Glutamatergic neuron (in vitro differentiated cells): Measurements from ENCODE around the gene GSTO2. TPM values are rescaled to one million over a fixed set of nuclear protein-coding genes. Genes with fewer than 3 reads are reported as not detected.

Source experiments
- DNase-seq: peaks from one replicate; pipeline ENCODE4 v3.0.0; 2022
- H3K27ac Mint-ChIP-seq: one replicate; pipeline ENCODE4 v1.8.0; 2020; ENCODE audit warnings: mild to moderate bottlenecking, mixed read lengths, inconsistent platforms; ENCODE audit not compliant: unreplicated experiment
- H3K27me3 Mint-ChIP-seq: one replicate; pipeline ENCODE4 v1.8.0; 2020; ENCODE audit warnings: mild to moderate bottlenecking, moderate library complexity, mixed read lengths, inconsistent platforms; ENCODE audit not compliant: unreplicated experiment
- H3K36me3 Mint-ChIP-seq: one replicate; pipeline ENCODE4 v1.8.0; 2020; ENCODE audit warnings: mild to moderate bottlenecking, mixed read lengths, inconsistent platforms; ENCODE audit not compliant: unreplicated experiment
- H3K4me1 Mint-ChIP-seq: one replicate; pipeline ENCODE4 v1.8.0; 2020; ENCODE audit warnings: mild to moderate bottlenecking, low read depth, mixed read lengths, inconsistent platforms; ENCODE audit not compliant: unreplicated experiment
- H3K4me3 Mint-ChIP-seq: one replicate; pipeline ENCODE4 v1.8.0; 2020; ENCODE audit warnings: mild to moderate bottlenecking, mixed read lengths, inconsistent platforms; ENCODE audit not compliant: unreplicated experiment
- H3K9me3 Mint-ChIP-seq: one replicate; pipeline ENCODE4 v1.8.0; 2020; ENCODE audit warnings: mild to moderate bottlenecking, moderate library complexity, mixed read lengths, inconsistent platforms; ENCODE audit not compliant: unreplicated experiment
- CTCF ChIP-seq: fragments of 200-600 bp; sonication (generic); IDR thresholded peaks from one replicate; pipeline ENCODE4 v1.5.0; 2021; ENCODE audit not compliant: partially characterized antibody, unreplicated experiment
- total RNA-seq: library from RNA; stranded (reverse); fragmentation: NEBNext Ultra II Directional; extraction: Animal tissue kit (Norgen Biotek cat#: 25700); gene quantifications from one replicate; pipeline ENCODE4 v1.2.1, GENCODE V29; 2021; ENCODE audit not compliant: unreplicated experiment

GSTO2 gene
- total RNA-seq, 1 donor from 2014 or later: 2.0 TPM

DNA sequence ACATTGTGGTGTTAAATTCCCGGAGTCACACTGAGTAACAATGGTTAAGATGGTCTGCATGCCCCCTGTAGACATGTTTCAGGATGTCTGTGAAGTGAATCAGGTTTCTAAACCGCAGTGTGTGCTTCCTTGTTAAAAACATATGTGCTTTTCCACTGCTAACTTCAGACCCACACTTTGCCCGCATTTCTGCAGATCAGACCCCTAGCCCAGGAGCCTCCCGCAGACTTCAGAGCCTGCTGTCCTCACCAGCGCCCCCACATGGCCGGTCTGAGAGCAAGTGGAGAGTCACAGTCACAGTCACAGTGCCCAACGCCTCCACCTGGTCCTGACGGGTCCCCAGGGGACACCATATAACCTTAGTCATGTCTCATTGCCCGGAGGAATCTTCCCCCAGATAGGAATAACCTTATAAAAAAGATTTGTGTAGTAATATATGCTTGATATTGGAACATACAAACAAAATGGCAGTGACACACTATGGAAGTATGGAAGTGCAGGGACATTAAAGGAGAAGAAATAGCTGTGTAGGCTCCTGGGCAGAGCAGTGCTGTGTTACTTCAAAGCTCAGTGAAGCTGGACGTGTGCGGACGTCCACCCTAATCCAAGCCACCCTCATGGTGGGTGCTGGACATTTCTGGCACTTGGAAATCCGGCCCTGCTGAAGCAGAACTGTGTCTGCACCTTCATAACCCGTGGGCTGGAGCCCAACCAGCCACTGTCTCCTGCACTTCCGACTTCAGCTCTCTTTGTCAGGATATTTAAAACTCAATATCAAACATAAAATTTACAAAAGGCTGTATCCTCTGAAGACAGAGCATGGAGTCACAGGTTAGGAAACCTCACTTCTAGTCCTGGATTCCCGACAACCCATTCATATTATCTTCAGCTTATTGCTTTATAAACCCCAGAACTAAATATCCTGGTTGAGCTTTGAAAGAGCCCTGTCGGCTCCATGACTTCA lies 29.0 kb downstream of the GSTO2 start:
- no peak overlapping the region for H3K27ac Mint-ChIP-seq
- H3K27me3 Mint-ChIP-seq: peaks cover 6% of the 10 kb centered on the region
- peaks cover 1% of the 10 kb centered on the region for H3K36me3 Mint-ChIP-seq
- peak; percentile 80 for DNase-seq
- H3K9me3 Mint-ChIP-seq: peaks cover 8% of the 10 kb centered on the region
- H3K4me3 Mint-ChIP-seq: no peak overlapping the region
- TF ChIP-seq CTCF: peak; percentile 66
- H3K4me1 Mint-ChIP-seq: peaks cover 37% of the 10 kb centered on the region

GRCh38 chr10:104299031-104299904 lies 30.3 kb downstream of the GSTO2 start:
- Mint-ChIP-seq H3K27ac (peak overlapping the region; percentile 99), H3K9me3 (peaks cover 12% of the 10 kb centered on the region)
- TF ChIP-seq CTCF: no peak

DNA sequence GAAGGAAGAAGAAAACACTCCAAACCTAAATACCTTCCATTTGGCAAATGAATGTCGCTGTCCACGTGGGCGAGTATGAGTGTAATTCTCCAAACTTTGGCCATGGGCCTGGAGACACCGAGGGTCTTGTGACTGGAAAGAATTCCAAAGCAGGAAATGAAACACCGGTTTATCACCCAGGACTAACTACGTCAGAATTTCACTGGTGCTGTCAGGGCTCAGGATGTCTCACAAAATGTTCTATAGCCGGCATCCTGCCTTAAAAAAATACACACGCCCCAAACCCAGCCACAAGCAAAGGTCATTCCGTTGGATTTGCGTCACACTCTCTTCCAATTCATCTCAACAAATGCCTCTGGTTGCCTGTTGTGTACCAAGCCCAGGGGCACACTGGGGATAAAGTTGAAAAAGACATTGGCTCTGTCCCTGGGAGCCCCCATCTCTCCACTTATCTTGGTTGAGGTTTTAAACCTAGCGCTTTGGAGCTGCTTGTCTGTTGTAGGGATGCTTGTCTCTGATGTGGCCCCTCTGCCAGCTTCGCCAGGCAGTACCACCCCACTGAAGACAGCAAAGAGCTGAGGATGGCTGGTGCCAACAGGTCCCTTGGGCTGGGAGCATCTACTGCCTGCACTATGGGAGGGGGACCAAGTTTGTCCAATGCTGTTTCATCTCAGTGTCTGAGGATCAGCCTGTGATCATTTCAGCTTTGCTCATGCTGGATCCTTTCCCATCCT lies 31.2 kb downstream of the GSTO2 start:
- Mint-ChIP-seq H3K36me3 (peaks cover 20% of the 10 kb centered on the region), H3K27me3 (peaks cover 6% of the 10 kb centered on the region), H3K27ac (peak overlapping the region; percentile 99), H3K4me1 (peaks cover 42% of the 10 kb centered on the region), H3K4me3 (peak overlapping the region; percentile 79), H3K9me3 (peaks cover 12% of the 10 kb centered on the region)
- DNase-seq: no peak
- no peak for TF ChIP-seq CTCF

More at GRCh38 chr10:104299031-104299904, 30.3 kb downstream of the GSTO2 start:
- peaks cover 13% of the 10 kb centered on the region for H3K36me3 Mint-ChIP-seq
- peak overlapping the region; percentile 79 for H3K4me3 Mint-ChIP-seq
- H3K4me1 Mint-ChIP-seq: peaks cover 37% of the 10 kb centered on the region
- H3K27me3 Mint-ChIP-seq: peaks cover 6% of the 10 kb centered on the region
- no peak for DNase-seq

DNA sequence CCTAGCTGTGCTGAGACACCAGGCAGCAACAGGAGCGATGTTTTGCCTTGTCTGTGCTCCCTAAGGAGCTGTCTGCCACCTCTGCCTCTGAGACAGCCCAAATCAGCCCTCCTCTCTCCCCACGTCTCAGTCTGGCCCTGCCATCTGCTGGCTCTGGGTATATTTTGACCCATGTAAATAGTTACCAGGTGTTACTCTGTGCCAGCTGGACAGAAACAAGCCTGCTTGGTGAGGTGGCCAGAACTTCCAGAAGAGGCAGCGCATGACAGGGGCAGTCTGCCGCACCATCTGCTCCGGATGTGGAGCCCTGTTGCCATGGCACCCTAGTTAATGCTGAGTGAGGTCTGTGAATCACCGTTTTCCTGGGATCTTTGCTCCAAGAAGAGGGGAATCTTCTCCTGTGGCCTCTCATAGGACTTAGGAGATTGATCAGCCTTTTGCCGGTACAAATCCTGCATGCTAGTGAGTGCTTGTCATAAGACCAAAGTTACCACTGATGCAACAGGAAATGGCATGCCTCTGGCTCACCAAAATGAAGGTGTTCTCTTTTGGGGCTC lies 31.8 kb downstream of the GSTO2 start:
- no peak for TF ChIP-seq CTCF
- peaks cover 13% of the 10 kb centered on the region for H3K9me3 Mint-ChIP-seq
- H3K27ac Mint-ChIP-seq: peak overlapping the region; percentile 99
- peaks cover 20% of the 10 kb centered on the region for H3K36me3 Mint-ChIP-seq
- peaks cover 45% of the 10 kb centered on the region for H3K4me1 Mint-ChIP-seq
- H3K4me3 Mint-ChIP-seq: peak overlapping the region; percentile 79
- peaks cover 6% of the 10 kb centered on the region for H3K27me3 Mint-ChIP-seq
- DNase-seq: peak; percentile 86
